Choroid plexus epithelial cell (primary cell): Measurements from ENCODE around the gene DRD2.
A peak's percentile ranks its signal among the peaks of the same experiment; 100 is the strongest.

Source experiments
- DNase-seq: peaks from one replicate; pipeline ENCODE4 v3.0.0-alpha.2; 2010; ENCODE audit warnings: low read depth
- H3K4me3 ChIP-seq: 2 replicates; pipeline ENCODE4 v1.5.1; 2011; ENCODE audit warnings: low read depth, mild to moderate bottlenecking, control low read depth, low read length, moderate library complexity
- TF ChIP-seq, protein P1 (sequence below): conservative IDR thresholded peaks from 2 replicates; pipeline ENCODE4 v1.5.1; 2011; ENCODE audit warnings: low read depth, mild to moderate bottlenecking, control low read depth, inconsistent platforms, low read length, moderate library complexity

Gene DRD2

DNA sequence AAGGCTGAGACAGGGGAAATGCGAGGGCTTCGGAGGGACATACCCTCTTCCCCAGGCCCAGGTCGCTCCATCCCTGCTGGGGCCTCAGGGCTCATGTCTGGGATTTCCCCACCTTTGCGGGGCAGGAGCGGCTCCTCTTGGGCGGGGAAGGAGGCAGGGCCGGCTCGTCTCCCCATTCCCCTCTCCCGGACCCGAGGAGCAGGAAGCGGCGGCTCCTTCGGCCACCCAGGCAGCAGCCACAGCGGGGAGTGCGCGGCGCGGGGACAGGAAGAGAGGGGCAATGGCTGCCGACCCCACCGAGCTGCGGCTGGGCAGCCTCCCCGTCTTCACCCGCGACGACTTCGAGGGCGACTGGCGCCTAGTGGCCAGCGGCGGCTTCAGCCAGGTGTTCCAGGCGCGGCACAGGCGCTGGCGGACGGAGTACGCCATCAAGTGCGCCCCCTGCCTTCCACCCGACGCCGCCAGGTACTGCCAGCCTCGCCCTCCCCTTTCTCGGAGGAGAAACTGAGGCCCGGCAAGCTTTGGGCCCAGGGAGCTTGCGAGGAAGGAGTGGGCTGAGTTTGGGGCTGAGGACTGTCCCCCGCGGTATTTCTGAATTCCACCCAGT lies 87.5 kb downstream of the DRD2 start, which contains the start of gene ANKK1:
ANKK1 (plus strand) TSS at position 175 of the 607 bp plus-strand sequence; CDS start at position 281, 106 bp downstream.
- TF ChIP-seq, protein P1, sequence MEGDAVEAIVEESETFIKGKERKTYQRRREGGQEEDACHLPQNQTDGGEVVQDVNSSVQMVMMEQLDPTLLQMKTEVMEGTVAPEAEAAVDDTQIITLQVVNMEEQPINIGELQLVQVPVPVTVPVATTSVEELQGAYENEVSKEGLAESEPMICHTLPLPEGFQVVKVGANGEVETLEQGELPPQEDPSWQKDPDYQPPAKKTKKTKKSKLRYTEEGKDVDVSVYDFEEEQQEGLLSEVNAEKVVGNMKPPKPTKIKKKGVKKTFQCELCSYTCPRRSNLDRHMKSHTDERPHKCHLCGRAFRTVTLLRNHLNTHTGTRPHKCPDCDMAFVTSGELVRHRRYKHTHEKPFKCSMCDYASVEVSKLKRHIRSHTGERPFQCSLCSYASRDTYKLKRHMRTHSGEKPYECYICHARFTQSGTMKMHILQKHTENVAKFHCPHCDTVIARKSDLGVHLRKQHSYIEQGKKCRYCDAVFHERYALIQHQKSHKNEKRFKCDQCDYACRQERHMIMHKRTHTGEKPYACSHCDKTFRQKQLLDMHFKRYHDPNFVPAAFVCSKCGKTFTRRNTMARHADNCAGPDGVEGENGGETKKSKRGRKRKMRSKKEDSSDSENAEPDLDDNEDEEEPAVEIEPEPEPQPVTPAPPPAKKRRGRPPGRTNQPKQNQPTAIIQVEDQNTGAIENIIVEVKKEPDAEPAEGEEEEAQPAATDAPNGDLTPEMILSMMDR, result peak; percentile 26
- no peak for DNase-seq
- H3K4me3 ChIP-seq, result peak within 1 kb of the TSS; percentile 28

DNA sequence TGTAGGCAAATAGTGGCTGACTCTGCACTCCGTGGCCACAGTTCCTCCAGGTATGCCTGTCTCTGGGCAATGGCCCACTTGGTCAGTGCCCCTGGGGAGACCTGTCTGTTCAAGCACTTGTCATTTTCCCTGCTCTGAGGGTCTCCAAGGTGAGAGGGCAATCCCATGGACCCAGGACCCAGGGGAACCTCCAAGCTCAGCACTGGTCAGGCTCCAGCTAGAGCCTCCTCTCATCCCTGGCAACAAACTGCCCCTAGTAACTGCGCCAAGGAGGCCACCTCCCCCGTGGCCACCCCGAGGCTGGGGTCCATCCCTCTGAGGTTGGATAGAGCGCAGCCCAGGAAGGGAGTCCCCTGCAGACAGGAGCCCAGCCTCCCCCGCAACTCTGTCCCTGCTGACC lies 88.3 kb downstream of the DRD2 start:
- TF ChIP-seq, protein P1, result no peak
- DNase-seq, result no peak
- no peak overlapping the region for H3K4me3 ChIP-seq

DNA sequence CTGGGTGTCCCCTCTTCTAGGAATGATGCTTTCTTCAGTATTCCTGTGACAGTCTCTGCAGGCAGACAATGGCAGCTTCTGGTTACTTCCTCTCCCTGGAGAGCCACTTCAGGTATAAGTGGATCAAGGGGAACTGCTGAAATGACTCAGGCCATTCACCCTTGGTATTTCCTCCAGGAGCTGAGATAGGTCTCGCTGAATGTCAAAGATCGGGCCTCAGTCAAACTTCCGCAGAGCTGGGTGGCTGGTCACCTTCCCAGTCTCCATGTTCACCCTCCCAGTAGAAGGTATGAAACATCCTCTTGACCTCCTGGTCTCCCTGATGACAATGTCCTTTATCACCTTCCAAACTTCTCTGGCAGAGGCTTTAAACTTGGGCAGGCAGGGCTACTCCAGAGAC lies 89.4 kb downstream of the DRD2 start:
- TF ChIP-seq, protein P1, result no peak
- DNase-seq, result no peak

DNA sequence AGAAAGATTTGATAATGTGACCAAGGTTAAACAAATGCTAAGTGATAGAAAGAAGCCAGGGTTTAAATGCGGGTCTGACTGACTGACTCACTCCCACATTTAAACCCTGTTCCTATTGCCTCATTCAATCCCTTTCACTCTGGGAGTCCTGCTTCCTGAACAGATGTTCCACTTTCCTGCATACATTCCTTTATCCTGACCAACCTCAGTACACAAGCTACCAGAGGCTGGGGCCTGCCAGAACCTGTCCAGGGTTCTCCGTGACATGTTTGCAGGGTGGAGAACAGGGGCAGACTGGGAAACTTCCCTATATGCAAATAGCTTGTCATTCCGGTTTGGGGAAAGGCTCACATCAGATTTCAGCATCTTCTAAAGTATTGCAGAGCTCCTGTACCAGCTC lies 90.6 kb downstream of the DRD2 start:
- peak; percentile 89 for DNase-seq
- H3K4me3 ChIP-seq, result no peak overlapping the region
- TF ChIP-seq, protein P1, result no peak

More for the DNA sequence above, 89.4 kb downstream of the DRD2 start:
- H3K4me3 ChIP-seq, result no peak overlapping the region

DNA sequence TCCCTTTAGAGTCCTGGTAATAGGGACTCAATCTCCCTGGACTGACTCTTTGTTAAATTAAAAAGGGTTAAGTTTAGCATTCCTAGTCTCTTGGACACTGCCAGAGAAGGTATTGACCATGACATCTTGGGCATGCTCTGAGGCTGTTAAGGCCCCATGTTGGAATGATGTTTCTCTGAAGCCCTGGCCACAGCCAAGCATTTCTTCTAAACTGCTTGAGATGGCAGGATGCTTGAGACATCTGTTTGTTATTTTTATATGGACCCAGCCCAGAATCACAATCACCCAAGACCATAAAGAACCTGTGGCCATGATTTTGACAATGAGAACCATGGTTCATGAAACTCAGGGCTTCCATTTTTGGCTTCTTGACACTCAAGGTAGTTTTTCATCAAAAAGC lies 93.1 kb downstream of the DRD2 start:
- H3K4me3 ChIP-seq, result no peak overlapping the region
- DNase-seq, result no peak
- TF ChIP-seq, protein P1, result no peak

DNA sequence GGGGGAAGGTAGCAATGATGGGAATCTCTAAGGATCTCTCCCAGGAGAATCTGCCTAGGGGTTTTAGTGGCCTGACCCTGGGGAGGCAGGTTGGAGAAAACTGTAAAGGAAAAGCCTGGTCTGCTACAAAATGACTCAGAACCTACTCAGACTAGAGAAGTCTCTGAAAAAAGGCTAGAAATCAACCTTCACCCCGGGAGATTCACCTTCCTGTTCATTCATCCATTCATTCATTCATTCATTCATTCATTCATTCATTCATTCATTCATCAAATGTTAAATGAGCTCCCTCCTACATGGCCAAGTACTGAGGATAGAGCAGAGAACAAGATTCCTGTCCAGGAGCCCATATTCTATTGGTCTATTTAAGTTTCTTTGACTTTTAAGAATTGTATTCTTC lies 96.5 kb downstream of the DRD2 start:
- no peak for DNase-seq
- TF ChIP-seq, protein P1, result no peak
- no peak overlapping the region for H3K4me3 ChIP-seq

DNA sequence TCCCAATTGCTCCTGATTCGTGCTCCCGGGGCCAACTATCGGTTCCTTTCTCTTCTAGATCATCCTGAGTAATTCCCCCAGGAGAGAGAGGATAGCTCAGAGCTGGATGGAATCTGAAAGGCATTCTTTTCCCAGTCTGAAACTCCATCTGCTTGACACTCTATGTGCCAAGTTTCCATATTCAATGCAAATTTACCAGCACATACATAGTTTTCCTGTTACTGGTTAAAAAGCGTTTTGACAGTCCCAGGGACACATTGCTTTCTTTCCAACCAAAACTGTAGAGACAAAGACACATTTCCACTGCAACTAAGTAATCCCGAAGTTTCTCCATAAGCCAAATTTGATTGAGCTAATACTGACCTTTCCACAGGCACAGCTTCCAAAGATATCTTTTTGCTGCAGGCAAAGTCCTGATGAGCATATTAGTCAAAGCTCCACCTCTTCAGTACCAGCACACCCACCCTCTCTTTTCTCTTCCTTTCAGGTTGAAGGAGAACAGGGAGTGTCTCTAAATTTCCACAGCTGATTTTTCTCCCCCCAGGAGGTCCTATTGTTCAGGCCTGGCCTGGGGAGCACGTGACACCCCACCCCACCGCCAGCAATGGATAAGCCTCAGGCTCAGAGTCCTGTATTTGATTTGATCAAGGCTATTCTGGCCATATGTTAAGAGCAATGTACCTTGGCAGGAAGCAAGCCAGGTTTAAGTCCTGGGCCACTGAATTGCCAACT lies 97.4 kb downstream of the DRD2 start:
- no peak for DNase-seq
- TF ChIP-seq, protein P1, result no peak
- H3K4me3 ChIP-seq, result no peak overlapping the region
